Aortic smooth muscle cell (primary cell): ENCODE measurements around the gene RARA. TPM values are rescaled to one million over a fixed set of nuclear protein-coding genes. Genes with fewer than 3 reads are reported as not detected.

ENCODE experiments used
- total RNA-seq: library from RNA; depleted of rRNA; stranded (reverse); fragments of >200 nt; gene quantifications from 2 replicates; pipeline ENCODE4 v1.2.3, GENCODE V29; 2014

Gene RARA
- total RNA-seq: 13.9 and 16.4 TPM in 2 replicates

GRCh38 chr17:40309031-40309948 lies at the start of gene RARA:
Gene RARA, plus strand, starts transcription at chr17:40309180. Its CDS starts 22,039 bp downstream, at chr17:40331219.

GRCh38 chr17:40287494-40288369 lies 21.2 kb upstream of the RARA start, which contains the start of gene CDC6:
Gene CDC6, plus strand, starts transcription at chr17:40287879. Its CDS starts 1,542 bp downstream, at chr17:40289421.

GRCh38 chr17:40364121-40364861 lies 55.3 kb downstream of the RARA start, which contains the start of gene GJD3:
Gene GJD3, minus strand, starts transcription at chr17:40364737. Its CDS starts 922 bp downstream, at chr17:40363815.

Other genes starting within 250 kb of the RARA start
- 21.1 and 28.8 TPM in 2 replicates for gene THRA, start 246.2 kb upstream of the RARA start, total RNA-seq
- gene NR1D1, start 208.6 kb upstream of the RARA start, total RNA-seq: 2.9 and 3.9 TPM in 2 replicates
- gene MSL1, start 187.2 kb upstream of the RARA start, total RNA-seq: 36.6 and 38.4 TPM in 2 replicates
- gene CASC3, start 168.6 kb upstream of the RARA start, total RNA-seq: 27.3 and 29.6 TPM in 2 replicates
- gene RAPGEFL1, start 131.7 kb upstream of the RARA start, total RNA-seq: 0.40 and 0.75 TPM in 2 replicates
- gene WIPF2, start 89.9 kb upstream of the RARA start, total RNA-seq: 5.3 and 7.6 TPM in 2 replicates
- gene CDC6, start 21.3 kb upstream of the RARA start, total RNA-seq: 9.5 and 20.2 TPM in 2 replicates
- gene GJD3, start 55.6 kb downstream of the RARA start, total RNA-seq: 0.37 and 2.0 TPM in 2 replicates
- 49.6 and 86.1 TPM in 2 replicates for gene TOP2A, start 108.7 kb downstream of the RARA start, total RNA-seq
- gene IGFBP4, start 134.3 kb downstream of the RARA start, total RNA-seq: 427 and 557 TPM in 2 replicates
- gene TNS4, start 192.4 kb downstream of the RARA start, total RNA-seq: under 0.01 TPM in 1 of 2 replicates, not detected in the other